Panc1 (cell line): ENCODE data around the gene BRAT1.

Source experiments
- CTCF ChIP-seq: fragments of 450-650 bp; IDR thresholded peaks from 2 replicates; pipeline ENCODE4 v1.5.1; 2017; ENCODE audit warnings: mild to moderate bottlenecking
- POLR2AphosphoS5 ChIP-seq: IDR thresholded peaks from 2 replicates; pipeline ENCODE4 v1.6.1; 2012; ENCODE audit warnings: mild to moderate bottlenecking, low read depth, low read length, moderate library complexity

GRCh38 chr7:2583798-2584580, 28.7 kb upstream of the BRAT1 start:
- no peak for TF ChIP-seq CTCF
- no peak for TF ChIP-seq POLR2AphosphoS5
